Measurements from ENCODE around the gene ITGB3. TPM values are rescaled to one million over a fixed set of nuclear protein-coding genes. Genes with fewer than 3 reads are reported as not detected.

ITGB3 gene
- total RNA-seq, 4 donors from 2014 or later: 0.76 to 6.6 (median 4.6) TPM

DNA sequence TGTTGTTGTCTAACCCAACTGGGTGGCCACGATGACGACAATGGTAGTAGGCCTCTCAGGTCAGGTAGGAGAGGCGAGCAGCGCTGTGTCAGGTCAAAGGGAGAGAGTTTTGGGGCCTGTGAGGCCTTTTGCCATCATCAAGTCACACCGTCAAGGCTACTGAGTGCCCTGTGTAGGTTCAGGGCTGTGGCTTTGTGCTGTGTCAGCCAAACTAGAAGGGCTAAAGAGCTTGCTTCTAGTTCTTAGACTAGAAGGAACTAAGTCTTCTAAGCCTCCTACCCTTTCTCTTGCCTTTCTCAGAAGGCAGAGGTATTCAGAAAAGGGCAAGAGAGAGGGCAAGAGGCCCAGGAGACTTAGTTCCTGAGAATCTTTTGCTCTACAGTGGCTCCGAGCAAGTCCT, 45.1 kb downstream of the ITGB3 start:
- peaks cover 8% of the 10 kb centered on the region for H3K36me3 ChIP-seq
- H3K9me3 ChIP-seq: no peaks in the 10 kb centered on the region
- TF ChIP-seq POLR2AphosphoS5 (IDR thresholded peaks at IDR 0.05) (no peak), EP300 (IDR thresholded peaks at IDR 0.05) (no peak), POLR2A (IDR thresholded peaks at IDR 0.05) (no peak)
- TF ChIP-seq, protein P1, sequence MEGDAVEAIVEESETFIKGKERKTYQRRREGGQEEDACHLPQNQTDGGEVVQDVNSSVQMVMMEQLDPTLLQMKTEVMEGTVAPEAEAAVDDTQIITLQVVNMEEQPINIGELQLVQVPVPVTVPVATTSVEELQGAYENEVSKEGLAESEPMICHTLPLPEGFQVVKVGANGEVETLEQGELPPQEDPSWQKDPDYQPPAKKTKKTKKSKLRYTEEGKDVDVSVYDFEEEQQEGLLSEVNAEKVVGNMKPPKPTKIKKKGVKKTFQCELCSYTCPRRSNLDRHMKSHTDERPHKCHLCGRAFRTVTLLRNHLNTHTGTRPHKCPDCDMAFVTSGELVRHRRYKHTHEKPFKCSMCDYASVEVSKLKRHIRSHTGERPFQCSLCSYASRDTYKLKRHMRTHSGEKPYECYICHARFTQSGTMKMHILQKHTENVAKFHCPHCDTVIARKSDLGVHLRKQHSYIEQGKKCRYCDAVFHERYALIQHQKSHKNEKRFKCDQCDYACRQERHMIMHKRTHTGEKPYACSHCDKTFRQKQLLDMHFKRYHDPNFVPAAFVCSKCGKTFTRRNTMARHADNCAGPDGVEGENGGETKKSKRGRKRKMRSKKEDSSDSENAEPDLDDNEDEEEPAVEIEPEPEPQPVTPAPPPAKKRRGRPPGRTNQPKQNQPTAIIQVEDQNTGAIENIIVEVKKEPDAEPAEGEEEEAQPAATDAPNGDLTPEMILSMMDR (IDR thresholded peaks at IDR 0.05): no peak
- H3K4me3 ChIP-seq: no peak overlapping the region
- 93% methylated on average over 5 of the region's 6 CpGs for WGBS
- no peaks in the 10 kb centered on the region for H3K27me3 ChIP-seq
- no peak for DNase-seq (ENCODE audit: low spot score in 2 of 2)
- H3K4me1 ChIP-seq: peaks cover 21% of the 10 kb centered on the region
- H3K27ac ChIP-seq: no peak overlapping the region

DNA sequence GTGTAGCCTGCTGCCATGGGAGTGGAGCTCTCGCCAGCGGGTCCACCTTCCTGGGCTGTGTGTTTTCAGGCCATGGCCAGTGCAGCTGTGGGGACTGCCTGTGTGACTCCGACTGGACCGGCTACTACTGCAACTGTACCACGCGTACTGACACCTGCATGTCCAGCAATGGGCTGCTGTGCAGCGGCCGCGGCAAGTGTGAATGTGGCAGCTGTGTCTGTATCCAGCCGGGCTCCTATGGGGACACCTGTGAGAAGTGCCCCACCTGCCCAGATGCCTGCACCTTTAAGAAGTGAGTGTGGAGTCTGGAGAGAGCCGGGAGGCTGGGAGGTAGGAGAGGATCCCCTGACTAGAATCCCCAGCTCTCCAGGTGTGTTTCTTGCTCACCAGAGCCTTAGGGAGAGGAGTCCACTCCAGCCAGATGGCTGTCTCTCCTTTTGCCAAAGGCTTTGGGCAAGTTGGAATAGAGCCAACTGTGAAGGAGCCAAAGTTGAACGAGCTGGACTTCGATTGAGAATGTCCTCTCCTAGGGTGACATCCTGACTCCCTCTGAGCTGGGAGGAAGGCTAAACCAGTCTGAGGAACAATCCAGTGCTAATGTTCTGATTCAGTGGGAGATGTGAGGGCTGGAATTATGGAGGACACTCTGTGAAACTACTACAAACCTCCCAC, 45.7 kb downstream of the ITGB3 start:
- Histone ChIP-seq H3K4me3 (no peak overlapping the region), H3K4me1 (peaks cover 16% of the 10 kb centered on the region), H3K9me3 (no peaks in the 10 kb centered on the region), H3K27me3 (no peaks in the 10 kb centered on the region), H3K36me3 (peaks cover 8% of the 10 kb centered on the region), H3K27ac (no peak overlapping the region)
- WGBS: 62% methylated on average over 5 of the region's 13 CpGs
- DNase-seq (ENCODE audit: low spot score in 2 of 2): no peak
- no peak for TF ChIP-seq POLR2AphosphoS5 (IDR thresholded peaks at IDR 0.05)
- TF ChIP-seq, protein P1 (IDR thresholded peaks at IDR 0.05): no peak
- no peak for TF ChIP-seq EP300 (IDR thresholded peaks at IDR 0.05)
- TF ChIP-seq POLR2A (IDR thresholded peaks at IDR 0.05): no peak

DNA sequence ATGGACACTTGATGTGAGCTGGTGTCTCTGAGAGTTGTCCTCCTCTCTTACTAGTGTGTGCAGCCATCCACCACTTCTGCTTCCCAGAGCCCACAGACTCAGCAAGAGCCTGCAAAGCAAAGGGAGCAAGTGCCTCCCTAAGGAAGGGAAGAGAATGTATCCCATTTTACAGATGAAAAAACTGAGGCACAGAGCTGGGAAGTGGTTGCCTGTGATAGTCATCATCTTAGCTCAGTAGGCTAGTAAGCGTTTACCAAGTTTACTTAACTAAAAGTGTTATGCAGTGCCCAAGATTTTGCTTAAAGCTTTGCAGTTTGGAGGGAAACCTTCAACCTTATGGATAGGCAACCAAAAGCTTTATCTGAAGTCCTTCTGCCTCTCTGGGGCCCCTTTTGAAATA, 47.1 kb downstream of the ITGB3 start:
- peaks cover 8% of the 10 kb centered on the region for H3K36me3 ChIP-seq
- H3K9me3 ChIP-seq: no peaks in the 10 kb centered on the region
- DNase-seq (ENCODE audit: low spot score in 2 of 2): no peak
- H3K27ac ChIP-seq: no peak overlapping the region
- H3K4me3 ChIP-seq: no peak overlapping the region
- H3K27me3 ChIP-seq: no peaks in the 10 kb centered on the region
- H3K4me1 ChIP-seq: peaks cover 10% of the 10 kb centered on the region
- WGBS: 95% methylated on average over 1 of the region's 1 CpG
- TF ChIP-seq, protein P1 (IDR thresholded peaks at IDR 0.05): no peak
- no peak for TF ChIP-seq POLR2A (IDR thresholded peaks at IDR 0.05)
- no peak for TF ChIP-seq EP300 (IDR thresholded peaks at IDR 0.05)
- TF ChIP-seq POLR2AphosphoS5 (IDR thresholded peaks at IDR 0.05): no peak

DNA sequence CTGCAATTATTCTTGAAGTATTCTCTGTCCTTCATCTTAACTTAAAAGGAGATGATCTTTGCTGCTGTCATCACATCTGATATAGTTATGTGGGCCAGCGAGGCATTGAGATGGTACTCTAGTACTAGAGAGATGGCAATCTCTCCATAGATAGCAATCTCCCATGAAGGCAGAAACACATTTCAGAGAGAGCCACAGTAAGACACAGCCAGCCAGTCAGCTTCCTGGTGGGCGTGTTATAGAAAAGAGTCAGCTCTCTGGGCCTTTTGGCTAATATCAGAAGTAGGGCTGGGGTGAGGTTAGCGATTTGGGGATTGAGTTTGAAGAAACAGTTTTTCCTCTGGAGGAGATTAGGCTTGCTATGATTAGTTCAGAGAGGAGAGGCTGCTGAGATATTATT, 47.5 kb downstream of the ITGB3 start:
- H3K9me3 ChIP-seq: no peaks in the 10 kb centered on the region
- no peaks in the 10 kb centered on the region for H3K27me3 ChIP-seq
- H3K27ac ChIP-seq: no peak overlapping the region
- H3K36me3 ChIP-seq: peaks cover 8% of the 10 kb centered on the region
- peaks cover 11% of the 10 kb centered on the region for H3K4me1 ChIP-seq
- no peak overlapping the region for H3K4me3 ChIP-seq
- DNase-seq (ENCODE audit: low spot score in 2 of 2): no peak
- 76% methylated on average over 3 of the region's 3 CpGs for WGBS
- TF ChIP-seq POLR2AphosphoS5 (IDR thresholded peaks at IDR 0.05) (no peak), POLR2A (IDR thresholded peaks at IDR 0.05) (no peak), EP300 (IDR thresholded peaks at IDR 0.05) (no peak)
- TF ChIP-seq, protein P1 (IDR thresholded peaks at IDR 0.05): no peak

DNA sequence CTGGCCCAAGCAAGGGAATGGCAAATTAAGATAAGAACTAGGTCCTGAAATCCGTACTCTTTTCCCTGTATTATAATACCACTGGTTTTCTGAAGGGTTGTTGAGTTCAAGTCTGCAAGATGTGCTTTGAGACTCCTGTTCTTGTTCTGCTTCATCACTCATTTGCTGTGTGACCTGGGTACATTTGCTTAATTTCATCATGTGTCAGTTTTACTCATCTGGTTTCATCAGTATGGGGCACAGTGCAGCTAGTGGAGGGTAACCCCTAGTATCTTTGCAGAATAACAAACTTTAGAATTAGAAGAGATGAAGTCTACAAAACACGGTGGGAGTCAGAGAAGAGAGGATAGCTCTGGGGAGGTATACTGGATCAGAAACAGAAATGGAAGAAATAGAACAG, 48.2 kb downstream of the ITGB3 start:
- Histone ChIP-seq H3K4me1 (peaks cover 12% of the 10 kb centered on the region), H3K36me3 (peaks cover 8% of the 10 kb centered on the region), H3K9me3 (no peaks in the 10 kb centered on the region), H3K27ac (no peak overlapping the region), H3K4me3 (no peak overlapping the region), H3K27me3 (no peaks in the 10 kb centered on the region)
- no peak for DNase-seq (ENCODE audit: low spot score in 2 of 2)
- TF ChIP-seq POLR2A (IDR thresholded peaks at IDR 0.05): no peak
- TF ChIP-seq, protein P1 (IDR thresholded peaks at IDR 0.05): no peak
- 95% methylated on average over 2 of the region's 2 CpGs for WGBS
